Measurements from ENCODE around the gene KIF20A.
"Not testable (repeated sequence)": the region's sequence is repeated elsewhere in the genome, so short reads cannot be mapped to it uniquely, and the experiment has no call there.

KIF20A gene

GRCh38 chr5:138180841-138181240 lies 1.9 kb downstream of the KIF20A start:
- in situ Hi-C loops (cut with HindIII; ENCODE audit: low sequenced_read_pairs), result no loop called here
- H3K4me3 ChIP-seq (ENCODE audit: low read depth, low read length), result no peak overlapping the region
- DNase-seq (ENCODE audit: low read depth), result no peak
- no peak for TF ChIP-seq CTCF (IDR thresholded peaks at IDR 0.05; ENCODE audit: low read depth, low read length, missing control alignments)

GRCh38 chr5:138182808-138183207 lies 3.9 kb downstream of the KIF20A start:
- H3K4me3 ChIP-seq (ENCODE audit: low read depth, low read length), result no peak overlapping the region
- no peak for DNase-seq (ENCODE audit: low read depth)
- in situ Hi-C loops (cut with HindIII; ENCODE audit: low sequenced_read_pairs), result no loop called here
- TF ChIP-seq CTCF (IDR thresholded peaks at IDR 0.05; ENCODE audit: low read depth, low read length, missing control alignments), result no peak

- no peak for DNase-seq (ENCODE audit: low read depth)
- in situ Hi-C loops (cut with HindIII; ENCODE audit: low sequenced_read_pairs), result no loop called here
- TF ChIP-seq CTCF (IDR thresholded peaks at IDR 0.05; ENCODE audit: low read depth, low read length, missing control alignments), result no peak
- H3K4me3 ChIP-seq (ENCODE audit: low read depth, low read length), result no peak overlapping the region
Measured at GRCh38 chr5:138186002-138186447, 7.1 kb downstream of the KIF20A start.

- TF ChIP-seq CTCF (IDR thresholded peaks at IDR 0.05; ENCODE audit: low read depth, low read length, missing control alignments), result no peak
- no peak for DNase-seq (ENCODE audit: low read depth)
- no peak overlapping the region for H3K4me3 ChIP-seq (ENCODE audit: low read depth, low read length)
- in situ Hi-C loops (cut with HindIII; ENCODE audit: low sequenced_read_pairs), result no loop called here
Measured at GRCh38 chr5:138188626-138189025, 9.7 kb downstream of the KIF20A start.

GRCh38 chr5:138192826-138193225 lies 13.9 kb downstream of the KIF20A start:
- DNase-seq (ENCODE audit: low read depth), result no peak
- in situ Hi-C loops (cut with HindIII; ENCODE audit: low sequenced_read_pairs), result no loop called here
- no peak for TF ChIP-seq CTCF (IDR thresholded peaks at IDR 0.05; ENCODE audit: low read depth, low read length, missing control alignments)
- no peak overlapping the region for H3K4me3 ChIP-seq (ENCODE audit: low read depth, low read length)

GRCh38 chr5:138193859-138194258 lies 14.9 kb downstream of the KIF20A start:
- H3K4me3 ChIP-seq (ENCODE audit: low read depth, low read length); in situ Hi-C loops (cut with HindIII; ENCODE audit: low sequenced_read_pairs); DNase-seq (ENCODE audit: low read depth): not testable (repeated sequence)

GRCh38 chr5:138210985-138211384 lies 32.1 kb downstream of the KIF20A start:
- no peak for TF ChIP-seq CTCF (IDR thresholded peaks at IDR 0.05; ENCODE audit: low read depth, low read length, missing control alignments)
- no peak overlapping the region for H3K4me3 ChIP-seq (ENCODE audit: low read depth, low read length)
- in situ Hi-C loops (cut with HindIII; ENCODE audit: low sequenced_read_pairs), result no loop called here
- DNase-seq (ENCODE audit: low read depth), result no peak

Measured in astrocyte of the cerebellum (primary cell).